Spleen (tissue), 11 donors: ENCODE data around the gene RPS6KA2. TPM values are rescaled to one million over a fixed set of nuclear protein-coding genes. Genes with fewer than 3 reads are reported as not detected.
"Not testable (repeated sequence)": the region's sequence is repeated elsewhere in the genome, so short reads cannot be mapped to it uniquely, and the experiment has no call there.

Experiments used
- DNase-seq: peaks from one replicate; pipeline ENCODE4 v3.0.0-alpha.2; 2020
- H3K27ac ChIP-seq, 8 donors: fragments of 200-600 bp; sonication (generic) in 7 of 8; 1 replicate in 4 of 8; 2 replicates in 4 of 8; pipeline versions ENCODE4 v1.5.0 to v1.8.0; 2016 to 2021; ENCODE audit warnings: inconsistent platforms in 4 of 8, mild to moderate bottlenecking in 4 of 8, moderate library complexity in 1 of 8
- H3K27me3 ChIP-seq, 7 donors: fragments of 200-600 bp; sonication (generic) in 6 of 7; replicated peaks in 1 of 7; 1 replicate in 4 of 7; 2 replicates in 3 of 7; pipeline versions ENCODE4 v1.5.0 to v1.8.0; 2016 to 2021; ENCODE audit warnings: inconsistent platforms in 3 of 7, mild to moderate bottlenecking in 1 of 7
- H3K36me3 ChIP-seq, 6 donors: fragments of 200-600 bp; sonication (generic) in 5 of 6; 1 replicate in 4 of 6; 2 replicates in 2 of 6; pipeline versions ENCODE4 v1.5.0 to v1.8.0; 2016 to 2021; ENCODE audit warnings: inconsistent platforms in 2 of 6
- H3K4me1 ChIP-seq, 6 donors: fragments of 200-600 bp; sonication (generic) in 5 of 6; 1 replicate in 3 of 6; 2 replicates in 3 of 6; pipeline versions ENCODE4 v1.5.0 to v1.8.0; 2016 to 2021; ENCODE audit warnings: inconsistent platforms in 3 of 6
- H3K4me3 ChIP-seq, 8 donors: fragments of 200-600 bp; sonication (generic) in 7 of 8; 1 replicate in 4 of 8; 2 replicates in 4 of 8; pipeline versions ENCODE4 v1.5.0 to v1.8.0; 2016 to 2021; ENCODE audit warnings: inconsistent platforms in 4 of 8, mild to moderate bottlenecking in 4 of 8, moderate library complexity in 2 of 8
- H3K9me3 ChIP-seq, 8 donors: fragments of 200-600 bp; sonication (generic) in 7 of 8; 1 replicate in 4 of 8; 2 replicates in 4 of 8; pipeline versions ENCODE4 v1.5.0 to v1.8.0; 2016 to 2021; ENCODE audit warnings: inconsistent platforms in 4 of 8
- CTCF ChIP-seq, 11 experiments: fragments of 200-600 bp in 7 of 11; fragments of 450-650 bp in 4 of 11; sonication (generic) in 4 of 11; IDR thresholded peaks in 8 of 11; conservative IDR thresholded peaks in 3 of 11; 1 replicate in 7 of 11; 2 replicates in 4 of 11; pipeline versions ENCODE4 v1.4.0 to v1.8.0; 2016 to 2021; ENCODE audit warnings: antibody characterized with exemption in 11 of 11, inconsistent platforms in 4 of 11, mild to moderate bottlenecking in 1 of 11
- POLR2A ChIP-seq, 3 donors: fragments of 450-650 bp; IDR thresholded peaks; one replicate each; pipeline ENCODE4 v1.5.1; 2017; ENCODE audit warnings: antibody characterized with exemption in 3 of 3, mild to moderate bottlenecking in 1 of 3
- POLR2AphosphoS5 ChIP-seq, 3 donors: sonication (generic); formaldehyde crosslinking; IDR thresholded peaks; one replicate each; pipeline ENCODE4 v1.5.1; 2017; ENCODE audit warnings: antibody characterized with exemption in 3 of 3
- WGBS, 5 donors: extraction: QIAGEN DNeasy Blood & Tissue Kit in 3 of 5; methylation state at CpG; one replicate each; pipeline versions ENCODE4 v1.1.5 to v1.1.7; 2013 to 2018; 5-methylcytosine and 5-hydroxymethylcytosine counted together
- intact Hi-C: fragments of 100-400 bp; cut with DNase I; formaldehyde crosslinking; loops from one replicate; pipeline ENCODE4 v1.15.0; 2023; ENCODE audit warnings: low total_unique reads
- polyA plus RNA-seq, 3 donors: library from polyadenylated mRNA; stranded (reverse); fragments of 200-250 nt; gene quantifications; one replicate each; pipeline ENCODE4 v1.2.1, GENCODE V29; 2013
- total RNA-seq, 7 donors: library from RNA; depleted of rRNA in 3 of 7; stranded (reverse); fragments of >200 nt in 3 of 7; fragmentation: NEBNext Ultra II Directional in 4 of 7; extraction: Animal tissue kit (Norgen Biotek cat#: 25700) in 4 of 7; gene quantifications; one replicate each; pipeline versions ENCODE4 v1.1.0 to v1.2.1, GENCODE V29; 2016 to 2021
- donor health status: healthy with polysubstance abuse.
- donor health status: DM: no; HTN: no; CAD: no; lungs with moderate emphysema.
- donor health status: DM: no; HTN: no; CAD: no.
- donor health status: Bipolar disorder and iron deficiency.
- donor health status: healthy.
- donor health status: DM: no; HTN: no; CAD: no.
- donor health status: DM: yes; HTN: yes; CAD: no.

The RPS6KA2 gene
- total and polyA plus RNA-seq, 10 donors, result 7.6 to 123 (median 58.1) TPM

- no peak for DNase-seq
- 88 to 94% (median 91%) methylated on average over 19 to 20 of the region's 20 CpGs for WGBS, 5 donors
- intact Hi-C loops, result no loop called here
- H3K36me3 ChIP-seq, result no peaks in the 10 kb centered on the region
- no peak for TF ChIP-seq CTCF (IDR thresholded peaks at IDR 0.05 in 8 of 11, conservative IDR thresholded peaks at IDR 0.05 in 3 of 11)
- TF ChIP-seq POLR2A (IDR thresholded peaks at IDR 0.05), result no peak
- TF ChIP-seq POLR2AphosphoS5 (IDR thresholded peaks at IDR 0.05), result no peak
- no peaks in the 10 kb centered on the region for H3K9me3 ChIP-seq
- H3K27me3 ChIP-seq, result peaks cover 0 to 40% (median 4%) of the 10 kb centered on the region in 7 donors
- H3K4me3 ChIP-seq, result no peak overlapping the region
- H3K27ac ChIP-seq, result peak overlapping the region; percentile 28 to 89 (median 80)
- peaks cover 0 to 75% (median 7%) of the 10 kb centered on the region in 6 donors for H3K4me1 ChIP-seq
Observed at GRCh38 chr6:166635013-166635970, 8.2 kb upstream of the RPS6KA2 start.

- Histone ChIP-seq H3K4me1 (peaks cover 0 to 75% (median 6%) of the 10 kb centered on the region in 6 donors), H3K27ac (peak overlapping the region; percentile 28 to 89 (median 80)), H3K27me3 (peaks cover 0 to 40% (median 0%) of the 10 kb centered on the region in 7 donors)
- DNase-seq, H3K4me3 ChIP-seq, H3K36me3 ChIP-seq, intact Hi-C loops, H3K9me3 ChIP-seq: not testable (repeated sequence)
- WGBS, 5 donors, result 82 to 93% (median 89%) methylated on average over 4 of the region's 4 CpGs
Observed at GRCh38 chr6:166634581-166634980, 7.5 kb upstream of the RPS6KA2 start.

- no peak overlapping the region for H3K4me3 ChIP-seq
- H3K27me3 ChIP-seq, result peaks cover 0 to 40% (median 3%) of the 10 kb centered on the region in 7 donors
- no peaks in the 10 kb centered on the region for H3K9me3 ChIP-seq
- no peak for DNase-seq
- intact Hi-C loops, result no loop called here
- peak overlapping the region; percentile 28 to 89 (median 80) for H3K27ac ChIP-seq
- no peak for TF ChIP-seq POLR2A (IDR thresholded peaks at IDR 0.05)
- peak in 2 of 3 donors; percentile 14 to 66 for TF ChIP-seq POLR2AphosphoS5 (IDR thresholded peaks at IDR 0.05)
- TF ChIP-seq CTCF (IDR thresholded peaks at IDR 0.05 in 8 of 11, conservative IDR thresholded peaks at IDR 0.05 in 3 of 11), result no peak
- peaks cover 1 to 75% (median 10%) of the 10 kb centered on the region in 6 donors for H3K4me1 ChIP-seq
- 53 to 65% (median 55%) methylated on average over 26 of the region's 26 CpGs for WGBS, 5 donors
- H3K36me3 ChIP-seq, result no peaks in the 10 kb centered on the region
Observed at GRCh38 chr6:166633732-166634535, 6.9 kb upstream of the RPS6KA2 start.

- peaks cover 10 to 76% (median 17%) of the 10 kb centered on the region in 6 donors for H3K4me1 ChIP-seq
- H3K36me3 ChIP-seq, result no peaks in the 10 kb centered on the region
- no peak for DNase-seq
- peaks cover 0 to 43% (median 5%) of the 10 kb centered on the region in 7 donors for H3K27me3 ChIP-seq
- peak overlapping the region in 1 of 8 donors; percentile 86 for H3K27ac ChIP-seq
- no peak overlapping the region for H3K4me3 ChIP-seq
- no peak for TF ChIP-seq POLR2A (IDR thresholded peaks at IDR 0.05)
- no peak for TF ChIP-seq CTCF (IDR thresholded peaks at IDR 0.05 in 8 of 11, conservative IDR thresholded peaks at IDR 0.05 in 3 of 11)
- no peak for TF ChIP-seq POLR2AphosphoS5 (IDR thresholded peaks at IDR 0.05)
- WGBS, 5 donors, result 88 to 94% (median 91%) methylated on average over 11 of the region's 11 CpGs
- intact Hi-C loops, result no loop called here
- no peaks in the 10 kb centered on the region for H3K9me3 ChIP-seq
Observed at GRCh38 chr6:166632731-166633130, 5.7 kb upstream of the RPS6KA2 start.
